ENCODE measurements around the gene HTR3D. TPM values are rescaled to one million over a fixed set of nuclear protein-coding genes. Genes with fewer than 3 reads are reported as not detected.

The HTR3D gene
- total RNA-seq, 1 experiment from 2014 or later = not detected

DNA sequence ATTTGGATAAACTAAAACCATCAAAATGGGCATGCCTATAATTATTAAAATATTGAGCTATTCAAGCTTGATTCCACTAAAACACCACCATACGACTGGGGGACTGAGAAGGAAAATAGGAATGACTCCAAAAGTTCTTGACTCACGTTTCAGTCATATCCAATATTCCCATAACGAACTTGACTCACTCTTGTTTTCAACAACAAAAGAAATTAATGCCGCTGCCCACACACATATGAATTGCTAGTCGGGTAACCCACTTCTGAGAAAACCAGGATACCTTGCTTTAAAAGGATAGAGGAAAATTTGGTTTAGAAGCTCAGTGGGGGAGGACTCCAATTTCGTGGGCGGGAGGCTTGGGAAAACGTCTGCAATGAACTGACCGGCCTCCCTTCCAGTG lies 26.5 kb downstream of the HTR3D start:
- no peak overlapping the region for H3K27ac ChIP-seq (ENCODE audit: low read depth, low read length)
- TF ChIP-seq, protein P1, sequence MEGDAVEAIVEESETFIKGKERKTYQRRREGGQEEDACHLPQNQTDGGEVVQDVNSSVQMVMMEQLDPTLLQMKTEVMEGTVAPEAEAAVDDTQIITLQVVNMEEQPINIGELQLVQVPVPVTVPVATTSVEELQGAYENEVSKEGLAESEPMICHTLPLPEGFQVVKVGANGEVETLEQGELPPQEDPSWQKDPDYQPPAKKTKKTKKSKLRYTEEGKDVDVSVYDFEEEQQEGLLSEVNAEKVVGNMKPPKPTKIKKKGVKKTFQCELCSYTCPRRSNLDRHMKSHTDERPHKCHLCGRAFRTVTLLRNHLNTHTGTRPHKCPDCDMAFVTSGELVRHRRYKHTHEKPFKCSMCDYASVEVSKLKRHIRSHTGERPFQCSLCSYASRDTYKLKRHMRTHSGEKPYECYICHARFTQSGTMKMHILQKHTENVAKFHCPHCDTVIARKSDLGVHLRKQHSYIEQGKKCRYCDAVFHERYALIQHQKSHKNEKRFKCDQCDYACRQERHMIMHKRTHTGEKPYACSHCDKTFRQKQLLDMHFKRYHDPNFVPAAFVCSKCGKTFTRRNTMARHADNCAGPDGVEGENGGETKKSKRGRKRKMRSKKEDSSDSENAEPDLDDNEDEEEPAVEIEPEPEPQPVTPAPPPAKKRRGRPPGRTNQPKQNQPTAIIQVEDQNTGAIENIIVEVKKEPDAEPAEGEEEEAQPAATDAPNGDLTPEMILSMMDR (IDR thresholded peaks at IDR 0.05 in 2 of 3, conservative IDR thresholded peaks at IDR 0.05 in 1 of 3; ENCODE audit: borderline replicate concordance in 1 of 3, insufficient read depth in 1 of 3, low read depth in 2 of 3, low read length in 2 of 3) = no peak
- TF ChIP-seq POLR2AphosphoS5 (IDR thresholded peaks at IDR 0.05; ENCODE audit: low read depth, low read length) (no peak), EZH2phosphoT487 (IDR thresholded peaks at IDR 0.05; ENCODE audit: borderline replicate concordance) (no peak), TCF7L2 (IDR thresholded peaks at IDR 0.05; ENCODE audit: borderline replicate concordance, extremely low read depth, insufficient read depth, insufficient read length) (no peak), JUND (IDR thresholded peaks at IDR 0.05) (no peak), EGR1 (IDR thresholded peaks at IDR 0.05; ENCODE audit: low read depth) (no peak), SP1 (IDR thresholded peaks at IDR 0.05; ENCODE audit: low read depth) (no peak), ELF1 (IDR thresholded peaks at IDR 0.05; ENCODE audit: borderline replicate concordance, low read depth) (no peak), POLR2A (IDR thresholded peaks at IDR 0.05; ENCODE audit: borderline replicate concordance, extremely low read depth, insufficient read depth, insufficient read length) (no peak), ZNF274 (IDR thresholded peaks at IDR 0.05; ENCODE audit: low read depth, low read length) (no peak), SIN3A (IDR thresholded peaks at IDR 0.05; ENCODE audit: low read depth) (no peak), SRF (IDR thresholded peaks at IDR 0.05; ENCODE audit: low read depth) (no peak), FOSL1 (IDR thresholded peaks at IDR 0.05; ENCODE audit: low read depth) (no peak), ZFX (IDR thresholded peaks at IDR 0.05) (no peak), RAD21 (IDR thresholded peaks at IDR 0.05; ENCODE audit: low read depth) (no peak), EZH2 (IDR thresholded peaks at IDR 0.05) (no peak), CEBPB (IDR thresholded peaks at IDR 0.05; ENCODE audit: low read depth) (no peak)
- TF ChIP-seq, protein P2, sequence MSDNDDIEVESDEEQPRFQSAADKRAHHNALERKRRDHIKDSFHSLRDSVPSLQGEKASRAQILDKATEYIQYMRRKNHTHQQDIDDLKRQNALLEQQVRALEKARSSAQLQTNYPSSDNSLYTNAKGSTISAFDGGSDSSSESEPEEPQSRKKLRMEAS (IDR thresholded peaks at IDR 0.05) = no peak
- TF ChIP-seq, protein P3, sequence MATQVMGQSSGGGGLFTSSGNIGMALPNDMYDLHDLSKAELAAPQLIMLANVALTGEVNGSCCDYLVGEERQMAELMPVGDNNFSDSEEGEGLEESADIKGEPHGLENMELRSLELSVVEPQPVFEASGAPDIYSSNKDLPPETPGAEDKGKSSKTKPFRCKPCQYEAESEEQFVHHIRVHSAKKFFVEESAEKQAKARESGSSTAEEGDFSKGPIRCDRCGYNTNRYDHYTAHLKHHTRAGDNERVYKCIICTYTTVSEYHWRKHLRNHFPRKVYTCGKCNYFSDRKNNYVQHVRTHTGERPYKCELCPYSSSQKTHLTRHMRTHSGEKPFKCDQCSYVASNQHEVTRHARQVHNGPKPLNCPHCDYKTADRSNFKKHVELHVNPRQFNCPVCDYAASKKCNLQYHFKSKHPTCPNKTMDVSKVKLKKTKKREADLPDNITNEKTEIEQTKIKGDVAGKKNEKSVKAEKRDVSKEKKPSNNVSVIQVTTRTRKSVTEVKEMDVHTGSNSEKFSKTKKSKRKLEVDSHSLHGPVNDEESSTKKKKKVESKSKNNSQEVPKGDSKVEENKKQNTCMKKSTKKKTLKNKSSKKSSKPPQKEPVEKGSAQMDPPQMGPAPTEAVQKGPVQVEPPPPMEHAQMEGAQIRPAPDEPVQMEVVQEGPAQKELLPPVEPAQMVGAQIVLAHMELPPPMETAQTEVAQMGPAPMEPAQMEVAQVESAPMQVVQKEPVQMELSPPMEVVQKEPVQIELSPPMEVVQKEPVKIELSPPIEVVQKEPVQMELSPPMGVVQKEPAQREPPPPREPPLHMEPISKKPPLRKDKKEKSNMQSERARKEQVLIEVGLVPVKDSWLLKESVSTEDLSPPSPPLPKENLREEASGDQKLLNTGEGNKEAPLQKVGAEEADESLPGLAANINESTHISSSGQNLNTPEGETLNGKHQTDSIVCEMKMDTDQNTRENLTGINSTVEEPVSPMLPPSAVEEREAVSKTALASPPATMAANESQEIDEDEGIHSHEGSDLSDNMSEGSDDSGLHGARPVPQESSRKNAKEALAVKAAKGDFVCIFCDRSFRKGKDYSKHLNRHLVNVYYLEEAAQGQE (IDR thresholded peaks at IDR 0.05; ENCODE audit: low read depth) = no peak
- BruUV-seq (replicated peaks) = no TSS peak
- no peaks in the 10 kb centered on the region for H3K9me2 ChIP-seq (ENCODE audit: insufficient read depth)
- H3K27me3 ChIP-seq (ENCODE audit: insufficient read depth, low read length) = no peaks in the 10 kb centered on the region
- no peak overlapping the region for H3K4me3 ChIP-seq (replicated peaks in 1 of 2; ENCODE audit: low read depth in 1 of 2, low read length in 2 of 2)
- ChIA-PET POLR2A (no interaction called here), RAD21 (ENCODE audit: low non-redundant PET in 1 of 2, low total read pairs in 2 of 2, uncharacterized antibody in 2 of 2, unreplicated experiment in 2 of 2) (no interaction called here), CTCF (no interaction called here)
- no peaks in the 10 kb centered on the region for H3K36me3 ChIP-seq (ENCODE audit: control insufficient read depth in 1 of 2, insufficient read depth in 2 of 2, low read length in 2 of 2)
- ATAC-seq (no peak), DNase-seq (ENCODE audit: low read depth, low spot score) (no peak)
- no peaks in the 10 kb centered on the region for H3K79me2 ChIP-seq (ENCODE audit: insufficient read depth, low read length)
- H3K9ac ChIP-seq (ENCODE audit: low read length) = no peak overlapping the region
- no peak overlapping the region for H2AFZ ChIP-seq (ENCODE audit: low read depth, low read length, poor library complexity, severe bottlenecking)
- H3K4me1 ChIP-seq (ENCODE audit: control insufficient read depth in 1 of 2, insufficient read depth in 2 of 2, low read length in 2 of 2) = peaks cover 0 to 3% of the 10 kb centered on the region in 2 experiments; a peak in 1 of 4 replicates
- intact Hi-C loops (cut with micrococcal nuclease) = no loop called here
- H3K4me2 ChIP-seq (ENCODE audit: low read length) = no peak overlapping the region
- no peaks in the 10 kb centered on the region for H4K20me1 ChIP-seq (ENCODE audit: insufficient read depth)
- H3K9me3 ChIP-seq (ENCODE audit: control insufficient read depth in 1 of 2, insufficient read depth in 1 of 2, low read depth in 1 of 2, low read length in 2 of 2) = no peaks in the 10 kb centered on the region

All from HCT116 (cell line).